DMS 273 (cell line): Measurements from ENCODE around the gene TKTL2.
"Not testable (repeated sequence)": the region's sequence is repeated elsewhere in the genome, so short reads cannot be mapped to it uniquely, and the experiment has no call there.

Source experiments
- DNase-seq: peaks from one replicate; lab custom pipeline; 2025; ENCODE audit not compliant: unreplicated experiment; lab: John Stamatoyannopoulos, UW

Gene TKTL2

DNA sequence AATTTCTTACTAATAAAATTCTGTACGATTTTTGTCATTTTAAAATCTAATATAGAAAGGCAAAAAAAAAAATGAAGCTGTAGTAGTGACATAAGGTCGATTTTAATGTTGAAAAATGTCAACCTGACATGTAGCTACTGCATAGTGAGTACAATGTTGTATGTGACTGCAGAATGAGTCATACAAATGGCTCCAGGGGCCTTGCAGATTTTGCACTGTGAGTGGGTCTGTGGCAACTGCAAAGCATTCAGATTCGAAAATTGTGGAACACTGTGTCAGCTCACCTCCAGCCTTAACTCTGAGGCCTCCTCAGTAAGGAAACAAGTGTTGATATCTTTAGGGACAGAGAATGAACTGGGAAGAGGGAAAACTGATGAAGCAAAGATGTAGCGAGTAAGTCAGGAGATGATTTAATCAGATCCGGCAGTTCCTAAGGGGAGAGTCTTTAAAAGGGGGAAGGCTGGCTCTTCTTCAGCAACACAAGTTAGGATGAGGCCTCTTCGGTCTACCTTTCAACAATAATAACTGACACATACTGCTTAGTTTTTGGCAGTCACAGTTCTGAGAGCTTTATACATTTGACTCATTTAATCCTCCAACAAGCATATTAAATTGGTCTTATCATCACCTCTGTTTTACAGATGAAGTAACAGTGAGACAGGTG, 24.9 kb downstream of the TKTL2 start:
- DNase-seq = no peak

DNA sequence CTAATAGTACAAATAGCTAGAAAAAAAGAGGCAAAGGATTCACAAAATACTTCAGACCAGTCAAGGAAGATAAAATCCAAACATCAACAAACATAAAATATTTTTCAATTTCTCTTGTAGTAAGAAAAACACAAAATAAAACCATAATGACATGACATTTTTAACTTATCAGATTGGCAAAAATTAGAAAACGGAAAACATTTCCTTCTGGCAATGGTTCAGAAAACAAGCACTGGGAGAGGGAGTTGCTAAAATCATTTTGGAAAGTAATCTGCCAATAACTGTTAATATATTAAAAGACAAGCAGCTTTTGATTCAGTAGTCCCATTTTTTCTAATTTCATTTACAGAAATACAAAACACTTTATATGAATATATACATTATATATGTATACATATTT, 26.1 kb downstream of the TKTL2 start:
- no peak for DNase-seq

DNA sequence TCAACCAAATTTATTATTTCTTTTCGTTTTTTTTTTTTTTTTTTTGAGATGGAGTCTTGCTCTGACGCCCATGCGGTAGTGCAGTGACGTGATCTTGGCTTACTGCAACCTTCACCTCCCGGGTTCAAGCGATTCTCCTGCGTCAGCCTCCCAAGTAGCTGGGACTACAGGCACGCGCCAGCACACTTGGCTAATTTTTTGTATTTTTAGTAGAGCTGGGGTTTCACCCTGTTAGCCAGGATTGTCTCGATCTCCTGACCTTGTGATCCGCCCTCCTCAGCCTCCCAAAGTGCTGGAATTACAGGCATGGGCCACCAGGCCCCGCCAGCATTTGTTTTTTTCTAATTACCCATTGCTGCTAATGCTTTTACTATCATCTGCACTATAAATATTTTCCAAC, 26.5 kb downstream of the TKTL2 start:
- DNase-seq = not testable (repeated sequence)

DNA sequence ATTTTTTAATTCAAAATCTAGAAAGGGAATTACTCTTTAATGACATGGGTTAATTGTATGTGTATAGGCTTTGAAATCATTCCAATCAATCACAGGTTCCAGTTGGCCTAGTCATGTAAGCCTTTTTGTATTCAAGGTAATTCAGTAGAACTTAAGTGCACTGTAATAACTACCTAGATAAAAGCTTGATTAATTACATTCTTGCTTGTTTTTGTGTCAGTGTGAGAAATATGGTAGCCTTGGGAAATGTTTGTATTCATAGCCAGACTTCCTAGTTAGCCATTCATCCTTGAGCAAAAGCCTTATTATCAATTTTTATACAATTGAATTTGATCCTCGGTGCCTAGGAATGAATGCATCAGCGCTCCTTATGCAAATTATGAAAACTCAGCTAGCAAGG, 33.5 kb downstream of the TKTL2 start:
- no peak for DNase-seq
